ENCODE measurements around the gene SCEL.

The SCEL gene

DNA sequence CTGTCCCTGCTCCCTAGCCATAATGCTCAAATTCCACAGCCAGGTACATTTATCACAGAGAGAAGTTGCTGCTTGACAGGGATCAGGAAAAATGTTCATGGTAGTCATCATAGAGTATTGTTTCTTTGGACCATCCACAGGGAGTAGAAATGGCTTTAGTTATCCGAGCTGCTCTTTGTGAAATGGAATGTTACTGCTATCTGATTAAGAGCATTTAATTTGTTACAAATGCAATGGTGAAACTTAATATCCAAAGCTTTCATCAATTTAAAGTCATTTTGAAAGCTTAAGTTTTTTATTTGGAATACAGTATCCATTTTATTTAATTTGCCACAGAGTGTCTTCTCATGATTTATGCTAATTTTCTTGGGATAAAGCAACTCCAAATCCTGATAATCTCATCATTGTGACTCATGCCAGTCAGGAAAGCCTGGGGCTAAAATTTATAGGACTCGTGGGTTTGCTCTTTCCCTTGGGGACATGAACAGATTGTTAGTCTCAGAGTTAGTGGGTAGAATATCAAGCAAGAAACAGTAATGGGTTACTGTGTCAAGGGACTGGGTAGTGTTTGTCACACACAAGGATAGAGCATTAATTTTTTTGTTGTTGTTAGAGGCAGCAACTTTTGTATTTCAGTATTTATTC is 59.8 kb downstream of the SCEL start:
- TF ChIP-seq, protein P1, sequence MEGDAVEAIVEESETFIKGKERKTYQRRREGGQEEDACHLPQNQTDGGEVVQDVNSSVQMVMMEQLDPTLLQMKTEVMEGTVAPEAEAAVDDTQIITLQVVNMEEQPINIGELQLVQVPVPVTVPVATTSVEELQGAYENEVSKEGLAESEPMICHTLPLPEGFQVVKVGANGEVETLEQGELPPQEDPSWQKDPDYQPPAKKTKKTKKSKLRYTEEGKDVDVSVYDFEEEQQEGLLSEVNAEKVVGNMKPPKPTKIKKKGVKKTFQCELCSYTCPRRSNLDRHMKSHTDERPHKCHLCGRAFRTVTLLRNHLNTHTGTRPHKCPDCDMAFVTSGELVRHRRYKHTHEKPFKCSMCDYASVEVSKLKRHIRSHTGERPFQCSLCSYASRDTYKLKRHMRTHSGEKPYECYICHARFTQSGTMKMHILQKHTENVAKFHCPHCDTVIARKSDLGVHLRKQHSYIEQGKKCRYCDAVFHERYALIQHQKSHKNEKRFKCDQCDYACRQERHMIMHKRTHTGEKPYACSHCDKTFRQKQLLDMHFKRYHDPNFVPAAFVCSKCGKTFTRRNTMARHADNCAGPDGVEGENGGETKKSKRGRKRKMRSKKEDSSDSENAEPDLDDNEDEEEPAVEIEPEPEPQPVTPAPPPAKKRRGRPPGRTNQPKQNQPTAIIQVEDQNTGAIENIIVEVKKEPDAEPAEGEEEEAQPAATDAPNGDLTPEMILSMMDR (IDR thresholded peaks at IDR 0.05; ENCODE audit: unreplicated experiment in 3 of 3): no peak
- H3K27me3 Mint-ChIP-seq (ENCODE audit: low read depth): peaks cover 16% of the 10 kb centered on the region
- no peaks in the 10 kb centered on the region for H3K36me3 Mint-ChIP-seq (ENCODE audit: low read depth)
- no peak overlapping the region for H3K27ac Mint-ChIP-seq
- no peak overlapping the region for H3K4me3 Mint-ChIP-seq
- H3K4me1 Mint-ChIP-seq: peaks cover 5% of the 10 kb centered on the region
- peaks cover 6% of the 10 kb centered on the region for H3K9me3 Mint-ChIP-seq

DNA sequence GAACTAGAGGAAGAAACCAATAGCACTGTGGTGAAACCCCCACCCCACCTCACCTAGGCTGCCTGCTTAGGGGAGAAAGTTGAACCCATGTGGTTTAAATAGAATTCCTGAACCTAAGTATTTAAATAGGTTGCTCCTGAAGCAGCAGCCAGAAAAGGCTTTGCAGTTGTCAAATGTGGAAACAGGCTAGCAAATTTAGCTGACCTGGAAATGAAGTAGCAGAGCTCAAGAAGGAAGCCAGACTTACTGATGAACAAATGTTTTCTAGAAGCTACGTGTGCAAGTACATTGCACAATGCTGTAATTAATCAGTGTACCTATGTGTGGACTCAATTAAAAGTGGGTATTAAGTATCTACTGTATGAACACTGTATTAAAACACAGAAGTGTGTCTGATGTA is 61.3 kb downstream of the SCEL start:
- H3K9me3 Mint-ChIP-seq: peaks cover 6% of the 10 kb centered on the region
- H3K36me3 Mint-ChIP-seq (ENCODE audit: low read depth): no peaks in the 10 kb centered on the region
- TF ChIP-seq, protein P1 (IDR thresholded peaks at IDR 0.05; ENCODE audit: unreplicated experiment in 3 of 3): no peak
- H3K27me3 Mint-ChIP-seq (ENCODE audit: low read depth): peaks cover 16% of the 10 kb centered on the region
- H3K4me1 Mint-ChIP-seq: peaks cover 5% of the 10 kb centered on the region
- no peak overlapping the region for H3K4me3 Mint-ChIP-seq
- H3K27ac Mint-ChIP-seq: no peak overlapping the region

DNA sequence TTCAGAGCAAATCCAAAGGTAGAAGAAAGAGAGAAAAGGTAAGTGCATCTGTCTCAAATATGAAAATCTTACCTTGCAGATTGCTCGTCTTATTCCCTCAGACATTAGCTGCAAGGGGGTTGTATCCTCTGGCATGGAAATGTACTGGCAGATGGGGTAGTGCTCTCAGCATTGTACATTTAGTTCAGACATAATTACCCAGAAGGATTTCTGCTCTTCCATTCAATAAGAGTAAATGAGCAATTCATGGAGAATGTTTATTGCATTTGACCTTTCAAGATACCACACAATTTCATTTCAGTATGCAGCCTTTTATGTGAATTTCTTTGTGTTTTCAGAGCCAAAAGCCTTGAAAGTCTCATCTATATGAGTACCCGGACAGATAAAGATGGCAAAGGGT is 63.8 kb downstream of the SCEL start:
- Mint-ChIP-seq H3K27ac (no peak overlapping the region), H3K4me3 (no peak overlapping the region), H3K36me3 (ENCODE audit: low read depth) (no peaks in the 10 kb centered on the region), H3K4me1 (peaks cover 5% of the 10 kb centered on the region), H3K27me3 (ENCODE audit: low read depth) (peaks cover 13% of the 10 kb centered on the region), H3K9me3 (no peaks in the 10 kb centered on the region)
- TF ChIP-seq, protein P1 (IDR thresholded peaks at IDR 0.05; ENCODE audit: unreplicated experiment in 3 of 3): no peak

DNA sequence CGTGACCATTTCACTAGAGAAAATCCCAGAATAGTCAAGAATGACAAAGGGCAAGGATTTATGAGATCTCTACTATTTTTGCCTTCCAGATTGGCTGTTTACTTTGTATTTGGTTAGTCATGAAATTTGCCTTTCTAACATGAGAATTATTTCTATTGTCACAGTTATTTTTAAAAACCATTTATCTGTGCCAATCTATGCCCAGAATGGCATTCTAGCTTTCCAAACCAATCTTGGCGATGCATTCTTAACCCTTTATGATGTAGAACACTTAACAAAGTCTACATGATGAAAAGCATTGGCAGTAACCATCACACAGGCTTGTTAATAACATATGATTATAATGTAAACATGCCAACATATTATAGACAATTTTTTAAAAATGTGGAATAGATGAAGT is 65.2 kb downstream of the SCEL start:
- Mint-ChIP-seq H3K36me3 (ENCODE audit: low read depth) (no peaks in the 10 kb centered on the region), H3K9me3 (no peaks in the 10 kb centered on the region), H3K27ac (no peak overlapping the region), H3K27me3 (ENCODE audit: low read depth) (peaks cover 9% of the 10 kb centered on the region), H3K4me1 (no peaks in the 10 kb centered on the region), H3K4me3 (no peak overlapping the region)
- TF ChIP-seq, protein P1 (IDR thresholded peaks at IDR 0.05; ENCODE audit: unreplicated experiment in 3 of 3): no peak

DNA sequence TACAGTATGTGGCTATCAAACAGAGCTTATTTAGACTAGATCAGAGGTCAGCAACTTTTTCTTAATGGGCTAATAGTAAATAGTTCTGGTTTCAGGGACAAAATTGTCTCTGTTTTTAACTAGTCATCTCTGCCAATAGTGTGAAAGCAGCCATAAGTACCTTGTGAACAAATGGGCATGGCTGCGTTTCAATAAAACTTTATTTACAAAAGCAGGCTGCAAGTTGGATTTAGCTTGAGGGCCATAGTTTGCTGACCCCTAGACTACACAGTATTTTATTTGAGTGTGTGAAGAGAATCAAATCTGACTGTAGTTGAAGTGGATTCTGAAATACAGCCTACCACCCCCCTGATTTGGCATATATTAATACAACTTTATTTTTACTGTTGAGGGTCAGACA is 75.6 kb downstream of the SCEL start:
- no peaks in the 10 kb centered on the region for H3K4me1 Mint-ChIP-seq
- H3K27me3 Mint-ChIP-seq (ENCODE audit: low read depth): no peaks in the 10 kb centered on the region
- TF ChIP-seq, protein P1 (IDR thresholded peaks at IDR 0.05; ENCODE audit: unreplicated experiment in 3 of 3): no peak
- H3K9me3 Mint-ChIP-seq: no peaks in the 10 kb centered on the region
- H3K27ac Mint-ChIP-seq: no peak overlapping the region
- H3K4me3 Mint-ChIP-seq: no peak overlapping the region
- H3K36me3 Mint-ChIP-seq (ENCODE audit: low read depth): no peaks in the 10 kb centered on the region

DNA sequence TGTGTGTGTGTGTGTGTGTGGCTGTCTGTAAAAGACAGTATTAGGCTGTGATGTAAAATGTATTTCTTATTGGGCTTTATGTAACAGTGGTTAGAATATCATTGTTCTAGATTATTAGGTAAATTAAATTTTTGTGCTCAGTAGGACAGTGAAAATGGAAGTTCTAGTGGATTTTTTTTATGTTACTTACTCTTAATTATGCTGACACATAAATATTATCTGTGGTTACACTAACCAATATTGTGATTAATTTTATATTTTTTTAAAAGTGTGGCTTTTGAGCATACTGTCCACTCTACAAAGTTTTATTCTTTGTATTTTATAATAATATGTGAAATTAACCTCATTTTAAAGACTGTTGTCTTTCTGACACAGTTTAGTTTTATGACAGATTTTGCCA is 80.5 kb downstream of the SCEL start:
- Mint-ChIP-seq H3K27ac (no peak overlapping the region), H3K4me1 (no peaks in the 10 kb centered on the region), H3K36me3 (ENCODE audit: low read depth) (no peaks in the 10 kb centered on the region), H3K4me3 (no peak overlapping the region), H3K27me3 (ENCODE audit: low read depth) (peaks cover 2% of the 10 kb centered on the region), H3K9me3 (no peaks in the 10 kb centered on the region)
- TF ChIP-seq, protein P1 (IDR thresholded peaks at IDR 0.05; ENCODE audit: unreplicated experiment in 3 of 3): no peak
